Natural killer cell (primary cell): ENCODE data around the gene EGR1. TPM values are rescaled to one million over a fixed set of nuclear protein-coding genes. Genes with fewer than 3 reads are reported as not detected.
A peak's percentile ranks its signal among the peaks of the same experiment; 100 is the strongest.

ENCODE experiments used
- ATAC-seq, 3 donors: fragments of 150-1000 bp in 2 of 3; fragments of 200-7000 bp in 1 of 3; cut with Tn5 transposase; 1 replicate in 1 of 3; 2 replicates in 2 of 3; pipeline ENCODE4 v1.10.0; 2021; ENCODE audit warnings: mild to moderate bottlenecking in 2 of 3, moderate library complexity in 2 of 3
- DNase-seq, 2 donors: peaks; one replicate each; pipeline versions ENCODE4 v3.0.0 to v3.0.0-alpha.2; 2013 to 2021; ENCODE audit warnings: mixed read lengths in 1 of 2
- H3K27ac ChIP-seq: one replicate; pipeline ENCODE4 v1.5.1; 2013; ENCODE audit warnings: mild to moderate bottlenecking, low read length
- H3K27me3 ChIP-seq: one replicate; pipeline ENCODE4 v1.6.1; 2013; ENCODE audit warnings: low read length; ENCODE audit not compliant: control insufficient read depth, insufficient read depth
- H3K36me3 ChIP-seq: one replicate; pipeline ENCODE4 v1.6.1; 2013; ENCODE audit warnings: low read length; ENCODE audit not compliant: control insufficient read depth, insufficient read depth
- H3K4me1 ChIP-seq: one replicate; pipeline ENCODE4 v1.6.1; 2013; ENCODE audit warnings: low read length; ENCODE audit not compliant: control insufficient read depth, insufficient read depth
- H3K4me3 ChIP-seq: one replicate; pipeline ENCODE4 v1.5.1; 2013; ENCODE audit warnings: low read length
- H3K9me3 ChIP-seq: one replicate; pipeline ENCODE4 v1.6.1; 2013; ENCODE audit warnings: low read length; ENCODE audit not compliant: control insufficient read depth, insufficient read depth
- H3K27ac Mint-ChIP-seq, 2 donors: one replicate each; pipeline ENCODE4 v1.8.0; 2022; ENCODE audit warnings: mild to moderate bottlenecking in 2 of 2, mixed read lengths in 2 of 2, moderate library complexity in 1 of 2
- H3K27me3 Mint-ChIP-seq, 2 donors: one replicate each; pipeline ENCODE4 v1.8.0; 2022; ENCODE audit warnings: low read depth in 2 of 2, mixed read lengths in 2 of 2
- H3K36me3 Mint-ChIP-seq: one replicate; pipeline ENCODE4 v1.8.0; 2022; ENCODE audit warnings: mixed read lengths
- H3K4me1 Mint-ChIP-seq, 2 donors: one replicate each; pipeline ENCODE4 v1.8.0; 2022; ENCODE audit warnings: mixed read lengths in 2 of 2
- H3K4me3 Mint-ChIP-seq: one replicate; pipeline ENCODE4 v1.8.0; 2022; ENCODE audit warnings: mild to moderate bottlenecking, moderate library complexity, mixed read lengths
- H3K9me3 Mint-ChIP-seq, 2 donors: one replicate each; pipeline ENCODE4 v1.8.0; 2022; ENCODE audit warnings: mixed read lengths in 2 of 2
- CTCF ChIP-seq: fragments of 200-600 bp; IDR thresholded peaks from one replicate; pipeline ENCODE4 v1.8.0; 2022; ENCODE audit warnings: antibody characterized with exemption
- WGBS: methylation state at CpG from one replicate; pipeline ENCODE4 v1.1.7; 2013; ENCODE audit warnings: missing lambda C conversion rate; ENCODE audit not compliant: insufficient coverage; 5-methylcytosine and 5-hydroxymethylcytosine counted together
- intact Hi-C: fragments of 100-400 bp; cut with micrococcal nuclease; formaldehyde crosslinking; loops from one replicate; pipeline ENCODE4 v1.14.2; 2022
- total RNA-seq, 4 donors: library from RNA; stranded (reverse); fragments of 120-200 nt in 1 of 4; gene quantifications; one replicate each; pipeline versions ENCODE4 v1.2.3 to v1.2.4, GENCODE V29; 2013 to 2022

The EGR1 gene
- total RNA-seq, 3 donors from 2014 or later (not counting 1 experiment from before 2014, with no cell fraction given) = 52.1 to 137 (median 84.8) TPM

GRCh38 chr5:138448070-138448469 is 17.2 kb upstream of the EGR1 start:
- Histone ChIP-seq H3K27ac (no peak overlapping the region), H3K36me3 (no peaks in the 10 kb centered on the region), H3K9me3 (no peaks in the 10 kb centered on the region), H3K4me3 (no peak overlapping the region), H3K27me3 (no peaks in the 10 kb centered on the region), H3K4me1 (peaks cover 9% of the 10 kb centered on the region)
- no peak overlapping the region for H3K4me3 Mint-ChIP-seq
- H3K9me3 Mint-ChIP-seq = no peaks in the 10 kb centered on the region
- H3K4me1 Mint-ChIP-seq = peaks cover 5 to 6% of the 10 kb centered on the region in 2 donors
- H3K27me3 Mint-ChIP-seq = peaks cover 0 to 4% of the 10 kb centered on the region in 2 donors
- 87% methylated on average over 6 of the region's 6 CpGs for WGBS
- intact Hi-C loops = no loop called here
- peak overlapping the region in 1 of 2 donors; percentile 11 for H3K27ac Mint-ChIP-seq
- no peak for ATAC-seq
- DNase-seq = no peak
- no peaks in the 10 kb centered on the region for H3K36me3 Mint-ChIP-seq
- no peak for TF ChIP-seq CTCF

- DNase-seq (no peak), ATAC-seq (no peak)
- Mint-ChIP-seq H3K4me3 (no peak overlapping the region), H3K36me3 (no peaks in the 10 kb centered on the region), H3K27me3 (peaks cover 0 to 4% of the 10 kb centered on the region in 2 donors), H3K27ac (peak overlapping the region in 1 of 2 donors; percentile 11), H3K4me1 (peaks cover 5 to 6% of the 10 kb centered on the region in 2 donors), H3K9me3 (no peaks in the 10 kb centered on the region)
- H3K36me3 ChIP-seq = no peaks in the 10 kb centered on the region
- H3K9me3 ChIP-seq = no peaks in the 10 kb centered on the region
- WGBS = 79% methylated on average over 6 of the region's 9 CpGs
- no peak overlapping the region for H3K4me3 ChIP-seq
- peaks cover 9% of the 10 kb centered on the region for H3K4me1 ChIP-seq
- H3K27me3 ChIP-seq = no peaks in the 10 kb centered on the region
- no peak overlapping the region for H3K27ac ChIP-seq
- TF ChIP-seq CTCF = no peak
- intact Hi-C loops = no loop called here
These were observed 16.5 kb upstream of the EGR1 start for GRCh38 chr5:138448481-138449398.

- H3K27me3 ChIP-seq = no peaks in the 10 kb centered on the region
- Mint-ChIP-seq H3K4me3 (no peak overlapping the region), H3K9me3 (no peaks in the 10 kb centered on the region), H3K27ac (peak overlapping the region; percentile 36 to 56), H3K36me3 (no peaks in the 10 kb centered on the region), H3K27me3 (peaks cover 0 to 4% of the 10 kb centered on the region in 2 donors), H3K4me1 (peaks cover 5 to 6% of the 10 kb centered on the region in 2 donors)
- H3K4me1 ChIP-seq = peaks cover 9% of the 10 kb centered on the region
- no peaks in the 10 kb centered on the region for H3K9me3 ChIP-seq
- intact Hi-C loops = loop anchor here (1.0 kb wide), 1 partner anchor 54 kb away; no protein-coding TSS in a partner anchor
- no peaks in the 10 kb centered on the region for H3K36me3 ChIP-seq
- WGBS = 25% methylated on average over 21 of the region's 22 CpGs
- no peak overlapping the region for H3K27ac ChIP-seq
- TF ChIP-seq CTCF = peak; percentile 94
- H3K4me3 ChIP-seq = no peak overlapping the region
- peak; percentile 81 to 88 for DNase-seq
- peak; percentile 84 to 99 (median 97) for ATAC-seq
These were observed 15.6 kb upstream of the EGR1 start for GRCh38 chr5:138449501-138450239.
